HL-60 (cell line): ENCODE results near the gene EIF3B.

ENCODE experiments used
- CTCF ChIP-seq: IDR thresholded peaks from one replicate; pipeline ENCODE4 v1.5.1; 2011; ENCODE audit warnings: low read length, control low read depth, inconsistent platforms; ENCODE audit not compliant: insufficient read depth
- REST ChIP-seq: IDR thresholded peaks from 2 replicates; pipeline ENCODE4 v1.6.1; 2012; ENCODE audit warnings: low read depth; ENCODE audit not compliant: insufficient replicate concordance

DNA sequence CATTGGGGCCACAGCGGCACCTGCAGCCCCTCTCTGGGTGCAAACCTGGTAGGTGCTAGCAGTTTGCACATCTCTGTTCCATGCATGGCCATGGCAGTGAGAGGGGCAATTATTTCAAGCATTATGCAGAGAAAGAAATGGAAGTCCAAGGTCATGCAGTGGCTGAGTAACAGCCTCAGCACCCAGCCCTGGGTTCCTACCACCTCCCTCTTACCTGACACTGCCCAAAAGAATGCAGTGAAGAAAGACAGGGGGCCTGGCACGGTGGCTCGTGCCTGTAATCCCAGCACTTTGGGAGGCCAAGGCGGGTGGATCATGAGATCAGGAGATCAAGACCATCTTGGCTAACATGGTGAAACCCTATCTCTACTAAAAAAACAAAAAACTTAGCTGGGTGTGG lies 43.9 kb downstream of the EIF3B start:
- TF ChIP-seq REST (no peak), CTCF (no peak)
